ENCODE measurements around the gene TCERG1L.

The TCERG1L gene

GRCh38 chr10:131211146-131211545, 100.4 kb downstream of the TCERG1L start:
- TF ChIP-seq CTCF (IDR thresholded peaks at IDR 0.05; ENCODE audit: low read depth, low read length) = no peak
- no peaks in the 10 kb centered on the region for H3K9me3 ChIP-seq (ENCODE audit: severe bottlenecking)
- no peak overlapping the region for H3K4me3 ChIP-seq (ENCODE audit: low read depth, low read length)
- no peaks in the 10 kb centered on the region for H3K27me3 ChIP-seq (ENCODE audit: insufficient read depth, low read depth, severe bottlenecking)
- DNase-seq = no peak
- H3K36me3 ChIP-seq = no peaks in the 10 kb centered on the region
- H3K27ac ChIP-seq = no peak overlapping the region

GRCh38 chr10:131210181-131210580, 101.3 kb downstream of the TCERG1L start:
- H3K27ac ChIP-seq = no peak overlapping the region

GRCh38 chr10:131207584-131208532, 103.7 kb downstream of the TCERG1L start:
- no peak overlapping the region for H3K27ac ChIP-seq
- H3K36me3 ChIP-seq = no peaks in the 10 kb centered on the region
- no peak overlapping the region for H3K4me3 ChIP-seq (ENCODE audit: low read depth, low read length)
- H3K9me3 ChIP-seq (ENCODE audit: severe bottlenecking) = no peaks in the 10 kb centered on the region
- no peak for DNase-seq
- no peaks in the 10 kb centered on the region for H3K27me3 ChIP-seq (ENCODE audit: insufficient read depth, low read depth, severe bottlenecking)
- no peak for TF ChIP-seq CTCF (IDR thresholded peaks at IDR 0.05; ENCODE audit: low read depth, low read length)

More at GRCh38 chr10:131210181-131210580, 101.3 kb downstream of the TCERG1L start:
- Histone ChIP-seq H3K4me3 (ENCODE audit: low read depth, low read length) (no peak overlapping the region), H3K9me3 (ENCODE audit: severe bottlenecking) (no peaks in the 10 kb centered on the region), H3K27me3 (ENCODE audit: insufficient read depth, low read depth, severe bottlenecking) (no peaks in the 10 kb centered on the region), H3K36me3 (no peaks in the 10 kb centered on the region)
- no peak for DNase-seq
- no peak for TF ChIP-seq CTCF (IDR thresholded peaks at IDR 0.05; ENCODE audit: low read depth, low read length)

GRCh38 chr10:131207176-131207575, 104.3 kb downstream of the TCERG1L start:
- Histone ChIP-seq H3K27ac (no peak overlapping the region), H3K4me3 (ENCODE audit: low read depth, low read length) (no peak overlapping the region), H3K9me3 (ENCODE audit: severe bottlenecking) (no peaks in the 10 kb centered on the region), H3K27me3 (ENCODE audit: insufficient read depth, low read depth, severe bottlenecking) (no peaks in the 10 kb centered on the region), H3K36me3 (no peaks in the 10 kb centered on the region)
- TF ChIP-seq CTCF (IDR thresholded peaks at IDR 0.05; ENCODE audit: low read depth, low read length) = no peak
- no peak for DNase-seq

- Histone ChIP-seq H3K27me3 (ENCODE audit: insufficient read depth, low read depth, severe bottlenecking) (no peaks in the 10 kb centered on the region), H3K36me3 (no peaks in the 10 kb centered on the region), H3K4me3 (ENCODE audit: low read depth, low read length) (no peak overlapping the region), H3K27ac (no peak overlapping the region), H3K9me3 (ENCODE audit: severe bottlenecking) (no peaks in the 10 kb centered on the region)
- TF ChIP-seq CTCF (IDR thresholded peaks at IDR 0.05; ENCODE audit: low read depth, low read length) = no peak
- DNase-seq = no peak
Measured at GRCh38 chr10:131206111-131206995, 105.2 kb downstream of the TCERG1L start.

Data from WERI-Rb-1 (cell line).